Peyer's patch (tissue), 4 donors: ENCODE results near the gene ACCSL. TPM values are rescaled to one million over a fixed set of nuclear protein-coding genes. Genes with fewer than 3 reads are reported as not detected.

ENCODE experiments used
- DNase-seq, 3 donors: peaks; one replicate each; pipeline ENCODE4 v3.0.0-alpha.2; 2017 to 2019
- H3K27ac ChIP-seq, 4 donors: fragments of 200-600 bp; sonication (generic); one replicate each; pipeline ENCODE4 v1.5.1; 2016 to 2019
- H3K27me3 ChIP-seq, 2 donors: fragments of 200-600 bp; sonication (generic); one replicate each; pipeline ENCODE4 v1.5.1; 2019
- H3K36me3 ChIP-seq, 3 donors: fragments of 200-600 bp; sonication (generic); one replicate each; pipeline ENCODE4 v1.5.1; 2016 to 2019
- H3K4me1 ChIP-seq, 4 donors: fragments of 200-600 bp; sonication (generic); one replicate each; pipeline ENCODE4 v1.5.1; 2016 to 2019
- H3K4me3 ChIP-seq, 4 donors: fragments of 200-600 bp; sonication (generic); 1 replicate in 3 of 4; 2 replicates in 1 of 4; pipeline ENCODE4 v1.5.1; 2016 to 2019; ENCODE audit warnings: mild to moderate bottlenecking in 1 of 4
- H3K9me3 ChIP-seq, 4 donors: fragments of 200-600 bp; sonication (generic); one replicate each; pipeline ENCODE4 v1.5.1; 2016 to 2019; ENCODE audit warnings: mild to moderate bottlenecking in 1 of 4
- POLR2A ChIP-seq, 2 donors: fragments of 450-650 bp; IDR thresholded peaks; one replicate each; pipeline ENCODE4 v1.5.1; 2017; ENCODE audit warnings: antibody characterized with exemption in 2 of 2, mild to moderate bottlenecking in 2 of 2, moderate library complexity in 2 of 2
- total RNA-seq, 4 donors: library from RNA; depleted of rRNA; stranded (reverse); fragments of >200 nt; gene quantifications; one replicate each; pipeline ENCODE4 v1.1.0, GENCODE V29; 2016
- TF ChIP-seq, protein P1 (sequence below), 6 experiments: fragments of 450-650 bp in 4 of 6; fragments of 200-600 bp in 2 of 6; sonication (generic) in 1 of 6; IDR thresholded peaks; one replicate each; pipeline ENCODE4 v1.5.1; 2017 to 2019; ENCODE audit warnings: antibody characterized with exemption in 6 of 6, mild to moderate bottlenecking in 3 of 6, moderate library complexity in 1 of 6

The ACCSL gene
- total RNA-seq, 4 donors from 2014 or later: not detected

DNA sequence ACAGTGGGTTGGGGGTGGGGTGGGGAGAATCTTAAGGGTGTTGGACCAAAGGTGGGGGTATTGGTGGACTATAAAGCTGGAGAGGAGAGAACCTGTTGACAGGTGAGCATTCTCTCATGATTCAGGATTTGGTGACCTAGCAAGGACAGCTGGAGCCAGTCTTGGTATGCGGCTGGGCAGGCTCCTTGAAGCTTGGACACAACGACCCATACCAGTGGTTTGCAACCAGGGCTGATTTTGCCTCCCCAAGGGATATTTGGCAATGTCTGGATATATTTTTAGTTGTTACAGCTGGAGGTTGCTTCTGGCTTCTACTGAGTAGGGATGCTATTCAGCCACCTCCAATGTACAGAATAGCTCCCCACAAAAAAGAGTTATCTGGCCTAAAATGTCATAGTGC lies 53.3 kb downstream of the ACCSL start:
- no peak overlapping the region for H3K4me3 ChIP-seq

GRCh38 chr11:44104481-44105294 lies 56.9 kb downstream of the ACCSL start:
- H3K4me3 ChIP-seq: no peak overlapping the region
- no peaks in the 10 kb centered on the region for H3K27me3 ChIP-seq
- H3K4me1 ChIP-seq: no peaks in the 10 kb centered on the region
- DNase-seq: no peak
- no peaks in the 10 kb centered on the region for H3K9me3 ChIP-seq
- TF ChIP-seq, protein P1, sequence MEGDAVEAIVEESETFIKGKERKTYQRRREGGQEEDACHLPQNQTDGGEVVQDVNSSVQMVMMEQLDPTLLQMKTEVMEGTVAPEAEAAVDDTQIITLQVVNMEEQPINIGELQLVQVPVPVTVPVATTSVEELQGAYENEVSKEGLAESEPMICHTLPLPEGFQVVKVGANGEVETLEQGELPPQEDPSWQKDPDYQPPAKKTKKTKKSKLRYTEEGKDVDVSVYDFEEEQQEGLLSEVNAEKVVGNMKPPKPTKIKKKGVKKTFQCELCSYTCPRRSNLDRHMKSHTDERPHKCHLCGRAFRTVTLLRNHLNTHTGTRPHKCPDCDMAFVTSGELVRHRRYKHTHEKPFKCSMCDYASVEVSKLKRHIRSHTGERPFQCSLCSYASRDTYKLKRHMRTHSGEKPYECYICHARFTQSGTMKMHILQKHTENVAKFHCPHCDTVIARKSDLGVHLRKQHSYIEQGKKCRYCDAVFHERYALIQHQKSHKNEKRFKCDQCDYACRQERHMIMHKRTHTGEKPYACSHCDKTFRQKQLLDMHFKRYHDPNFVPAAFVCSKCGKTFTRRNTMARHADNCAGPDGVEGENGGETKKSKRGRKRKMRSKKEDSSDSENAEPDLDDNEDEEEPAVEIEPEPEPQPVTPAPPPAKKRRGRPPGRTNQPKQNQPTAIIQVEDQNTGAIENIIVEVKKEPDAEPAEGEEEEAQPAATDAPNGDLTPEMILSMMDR (IDR thresholded peaks at IDR 0.05): no peak
- no peak overlapping the region for H3K27ac ChIP-seq
- peaks cover 0 to 18% (median 0%) of the 10 kb centered on the region in 3 donors for H3K36me3 ChIP-seq

More for the DNA sequence above, 53.3 kb downstream of the ACCSL start:
- H3K4me1 ChIP-seq: peaks cover 0 to 13% (median 0%) of the 10 kb centered on the region in 4 donors
- no peaks in the 10 kb centered on the region for H3K9me3 ChIP-seq
- no peak for DNase-seq
- H3K36me3 ChIP-seq: peaks cover 0 to 8% (median 0%) of the 10 kb centered on the region in 3 donors
- TF ChIP-seq, protein P1 (IDR thresholded peaks at IDR 0.05): no peak
- no peak overlapping the region for H3K27ac ChIP-seq
- no peaks in the 10 kb centered on the region for H3K27me3 ChIP-seq

DNA sequence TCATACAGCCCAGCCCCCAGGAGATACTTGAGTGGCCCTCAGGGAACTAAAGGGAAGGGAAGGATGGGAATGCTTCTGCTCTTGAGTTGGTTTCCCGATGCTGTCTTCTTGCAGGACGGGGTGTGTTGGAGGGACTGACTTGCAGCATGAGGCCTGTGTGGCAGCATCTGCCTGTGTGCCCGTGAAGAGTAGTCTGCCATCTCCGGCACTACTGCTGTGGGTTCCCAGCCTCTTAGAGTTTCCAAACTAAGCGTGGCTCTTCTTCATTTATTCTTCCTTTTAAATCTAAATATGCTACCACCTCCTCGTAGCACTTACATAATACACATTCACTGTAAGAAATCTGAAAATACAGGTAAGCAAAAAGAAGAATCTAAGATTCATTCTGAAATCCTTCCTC lies 60.5 kb downstream of the ACCSL start:
- H3K4me3 ChIP-seq: no peak overlapping the region
- TF ChIP-seq, protein P1 (IDR thresholded peaks at IDR 0.05): no peak
- no peak for TF ChIP-seq POLR2A (IDR thresholded peaks at IDR 0.05)
- no peak for DNase-seq

More for the DNA sequence above, 60.5 kb downstream of the ACCSL start:
- no peaks in the 10 kb centered on the region for H3K4me1 ChIP-seq
- peaks cover 0 to 22% (median 0%) of the 10 kb centered on the region in 3 donors for H3K36me3 ChIP-seq
- no peaks in the 10 kb centered on the region for H3K27me3 ChIP-seq
- no peak overlapping the region for H3K27ac ChIP-seq
- no peaks in the 10 kb centered on the region for H3K9me3 ChIP-seq

Other genes starting within 250 kb of the ACCSL start
- gene ALKBH3, start 167.2 kb upstream of the ACCSL start, total RNA-seq: 10 to 100 TPM; 24.4 to 83.3 (median 28.2) TPM
- gene C11orf96, start 105.3 kb upstream of the ACCSL start, total RNA-seq: 10 to 100 TPM in 3 of 4 donors, 1 to 10 TPM in 1; 4.9 to 82.5 (median 31.6) TPM
- gene ACCS, start 18.3 kb downstream of the ACCSL start, total RNA-seq: 10 to 100 TPM; 31.5 to 70.7 (median 46.3) TPM
- gene EXT2, start 47.7 kb downstream of the ACCSL start, total RNA-seq: 100 to 1,000 TPM in 3 of 4 donors, 10 to 100 TPM in 1; 56.9 to 152 (median 128) TPM